K562 (cell line): ENCODE results near the gene KCND2. TPM values are rescaled to one million over a fixed set of nuclear protein-coding genes. Genes with fewer than 3 reads are reported as not detected.

Experiments
- ATAC-seq: fragments of 200-7000 bp; cut with Tn5 transposase; 3 replicates; pipeline ENCODE4 v1.9.1; 2020; ENCODE audit warnings: moderate library complexity
- BruUV-seq: library from RNA; stranded (reverse); fragments of 400-500 nt; replicated peaks from 2 replicates; lab custom pipeline; 2021; lab: Mats Ljungman, UMichigan
- CTCF ChIA-PET: fragments of 300-600 bp; formaldehyde crosslinking; extraction: SDS; loops from one replicate; lab custom pipeline; 2021; ENCODE audit warnings: low intra/inter-chr PET ratio; lab: Yijun Ruan, JAX
- POLR2A ChIA-PET: fragments of 300-600, 350-650 bp; sonication (Branson Sonifier 250); formaldehyde crosslinking; extraction: SDS; loops from one replicate; lab custom pipeline; 2021; ENCODE audit warnings: antibody characterized with exemption, inconsistent platforms; lab: Yijun Ruan, JAX
- DNase-seq, 4 experiments: peaks; one replicate each; pipeline versions ENCODE4 v3.0.0 to v3.0.0-alpha.2; 2011 to 2018; ENCODE audit warnings: low spot score in 3 of 4, mixed read lengths in 3 of 4; ENCODE audit errors: extremely low read depth in 1 of 4
- FAIRE-seq: peaks from 2 replicates; lab custom pipeline; 2011; peaks lifted over from hg19 to GRCh38; lab: Jason Lieb, UNC
- H2AFZ ChIP-seq: 2 replicates; pipeline ENCODE4 v1.6.0; 2011; ENCODE audit warnings: low read depth, low read length, control low read depth, inconsistent platforms
- H3K27ac ChIP-seq: fragments of 200-600 bp; 3 replicates; pipeline ENCODE4 v1.8.0; 2011; ENCODE audit warnings: low read depth, mild to moderate bottlenecking, control low read depth, inconsistent platforms, low read length, moderate library complexity, mixed read lengths; ENCODE audit errors: extremely low read depth
- H3K27me3 ChIP-seq, 2 experiments: fragments of 300-600 bp in 1 of 2; 2 replicates in 1 of 2; 3 replicates in 1 of 2; pipeline versions ENCODE4 v1.6.0 to v1.8.0; 2011; ENCODE audit warnings: inconsistent platforms in 2 of 2, low read length in 2 of 2, mild to moderate bottlenecking in 1 of 2, mixed read lengths in 1 of 2, moderate library complexity in 1 of 2; ENCODE audit not compliant: control insufficient read depth in 2 of 2, insufficient read depth in 2 of 2
- H3K36me3 ChIP-seq: fragments of 300-600 bp; 3 replicates; pipeline ENCODE4 v1.8.0; 2011; ENCODE audit warnings: mild to moderate bottlenecking, low read length, inconsistent platforms; ENCODE audit not compliant: control insufficient read depth, insufficient read depth
- H3K4me1 ChIP-seq, 2 experiments: fragments of 200-600 bp in 1 of 2; replicated peaks in 1 of 2; 2 replicates in 1 of 2; 3 replicates in 1 of 2; pipeline versions ENCODE4 v1.5.1 to v1.8.0; 2011; ENCODE audit warnings: inconsistent platforms in 2 of 2, low read length in 2 of 2, mild to moderate bottlenecking in 1 of 2, mixed read lengths in 1 of 2, moderate library complexity in 1 of 2; ENCODE audit not compliant: control insufficient read depth in 2 of 2, insufficient read depth in 2 of 2
- H3K4me2 ChIP-seq: 2 replicates; pipeline ENCODE4 v1.6.1; 2011; ENCODE audit warnings: low read length, control low read depth, inconsistent platforms, mixed read lengths; ENCODE audit not compliant: insufficient read depth
- H3K4me3 ChIP-seq: fragments of 200-600 bp; sonication (generic), shearing (Covaris generic); 2 replicates; pipeline ENCODE4 v1.5.1; 2016; ENCODE audit warnings: control low read depth, inconsistent platforms
- H3K79me2 ChIP-seq: fragments of 200-600 bp; 3 replicates; pipeline ENCODE4 v1.8.0; 2011; ENCODE audit warnings: low read length, inconsistent platforms; ENCODE audit not compliant: control insufficient read depth, insufficient read depth
- H3K9ac ChIP-seq, 2 experiments: 2 replicates each; pipeline versions ENCODE4 v1.6.0 to v1.6.1; 2011; ENCODE audit warnings: low read depth in 2 of 2, low read length in 2 of 2, control low read depth in 1 of 2, inconsistent platforms in 1 of 2, mild to moderate bottlenecking in 1 of 2, mixed read lengths in 1 of 2; ENCODE audit not compliant: insufficient read depth in 1 of 2
- H3K9me1 ChIP-seq: one replicate; pipeline ENCODE4 v1.6.0; 2011; ENCODE audit warnings: inconsistent platforms, mild to moderate bottlenecking, low read length, moderate library complexity; ENCODE audit not compliant: control insufficient read depth, insufficient read depth
- H3K9me3 ChIP-seq: replicated peaks from 2 replicates; pipeline ENCODE4 v1.5.1; 2011; ENCODE audit warnings: low read depth, low read length, inconsistent platforms; ENCODE audit not compliant: control insufficient read depth, insufficient read depth
- H4K20me1 ChIP-seq: replicated peaks from 2 replicates; pipeline ENCODE4 v1.6.1; 2011; ENCODE audit warnings: low read length, inconsistent platforms, mixed read lengths; ENCODE audit not compliant: control insufficient read depth, insufficient read depth
- HDAC6 ChIP-seq: IDR thresholded peaks from 2 replicates; pipeline ENCODE4 v1.6.1; 2012; ENCODE audit warnings: low read depth, mild to moderate bottlenecking, control low read depth, inconsistent platforms, low read length, moderate library complexity
- LEF1 ChIP-seq: fragments of 450-650 bp; IDR thresholded peaks from 2 replicates; pipeline ENCODE4 v1.6.1; 2016; ENCODE audit warnings: mild to moderate bottlenecking
- NFIC ChIP-seq: fragments of 450-650 bp; IDR thresholded peaks from 2 replicates; pipeline ENCODE4 v1.6.1; 2017; ENCODE audit warnings: mild to moderate bottlenecking, inconsistent platforms
- TEAD1 ChIP-seq, 2 experiments: fragments of 450-650 bp in 1 of 2; sonication (generic) in 1 of 2; formaldehyde crosslinking; IDR thresholded peaks; 2 replicates each; pipeline versions ENCODE4 v1.4.0 to v1.8.0; 2020 to 2022; ENCODE audit warnings: mild to moderate bottlenecking in 2 of 2, missing genetic modification reagents in 1 of 2
- TGIF2 ChIP-seq: sonication (generic); formaldehyde crosslinking; IDR thresholded peaks from 2 replicates; pipeline ENCODE4 v1.8.1; 2022; ENCODE audit warnings: mild to moderate bottlenecking, missing genetic modification reagents, moderate library complexity
- ZNF143 ChIP-seq: sonication (generic); formaldehyde crosslinking; IDR thresholded peaks from 2 replicates; pipeline ENCODE4 v1.9.0; 2022; ENCODE audit warnings: mild to moderate bottlenecking, missing genetic modification reagents
- ZNF717 ChIP-seq: fragments of 250-450 bp; sonication (Bioruptor Pico); IDR thresholded peaks from 2 replicates; pipeline ENCODE4 v1.5.0; 2021
- ZNF77 ChIP-seq: fragments of 250-450 bp; sonication (Bioruptor Pico); IDR thresholded peaks from 2 replicates; pipeline ENCODE4 v1.5.0; 2020
- WGBS: fragments of 100-300 bp; shearing (Covaris generic); methylation state at CpG from one replicate; pipeline ENCODE4 v1.1.6; 2016; ENCODE audit warnings: low coverage, mixed read lengths; ENCODE audit not compliant: insufficient coverage; ENCODE audit errors: missing lambda C conversion rate; 5-methylcytosine and 5-hydroxymethylcytosine counted together
- in situ Hi-C: fragments of 300-500 bp; cut with MboI; formaldehyde crosslinking; loops from 4 replicates; pipeline ENCODE4 v1.15.0; 2018; ENCODE audit warnings: inconsistent platforms, mixed read lengths
- intact Hi-C: fragments of 100-400 bp; cut with micrococcal nuclease; formaldehyde crosslinking; loops from 2 replicates; pipeline ENCODE4 v1.14.2; 2022
- polyA plus RNA-seq, 8 experiments: library from polyadenylated mRNA; depleted of rRNA in 4 of 8; stranded (reverse) in 5 of 8; unstranded in 3 of 8; fragments of >200 nt; fragmentation: Nextera tagmentation in 2 of 8; fragmentation: Illumina TruSeq in 1 of 8; extraction: Ambion mirVana in 2 of 8; extraction: Trizol in 1 of 8; gene quantifications; 2 replicates each; pipeline versions ENCODE4 v1.2.1 to v1.2.3, GENCODE V29; 2011 to 2014; ENCODE audit warnings: inconsistent platforms in 1 of 8, missing spikeins in 1 of 8
- total RNA-seq, 7 experiments: library from RNA; depleted of rRNA in 6 of 7; stranded (reverse); fragments of >200 nt in 6 of 7; fragmentation: Illumina TruSeq in 2 of 7; extraction: Trizol in 2 of 7; gene quantifications; 2 replicates each; pipeline versions ENCODE4 v1.2.1 to v1.2.3, GENCODE V29; 2011 to 2021; ENCODE audit warnings: low replicate concordance in 1 of 7

The KCND2 gene
- total and polyA plus RNA-seq, 9 of the 15 experiments (the other 6 are each of a cell fraction or from before 2014, with no cell fraction given): 0.03 to 0.12 TPM; not detected in 7

DNA sequence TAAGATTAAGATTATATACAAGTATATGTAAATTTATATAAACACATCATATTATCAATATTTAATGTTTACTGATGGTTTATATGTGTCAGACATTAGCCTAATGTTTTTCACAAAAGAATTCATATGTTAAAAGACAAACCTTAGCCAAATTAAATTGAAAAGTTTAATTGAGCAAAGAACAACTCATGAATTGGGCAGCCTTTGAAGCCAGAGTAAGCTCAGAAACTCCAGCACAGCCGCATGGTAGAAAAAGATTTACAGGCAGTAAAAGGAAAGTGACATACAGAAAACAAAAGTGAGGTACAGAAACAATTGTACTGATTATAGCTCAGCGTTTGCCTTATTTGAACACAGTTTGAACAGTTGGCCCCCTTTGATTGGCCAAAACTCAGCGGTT lies 460.9 kb downstream of the KCND2 start:
- no peak overlapping the region for H3K9ac ChIP-seq
- H3K27me3 ChIP-seq: no peaks in the 10 kb centered on the region
- H3K9me3 ChIP-seq: no peaks in the 10 kb centered on the region
- in situ Hi-C loops: no loop called here
- H2AFZ ChIP-seq: no peak overlapping the region
- DNase-seq: no peak
- H4K20me1 ChIP-seq: no peaks in the 10 kb centered on the region
- TF ChIP-seq ZNF77 (CRISPR knock-in tag): no peak
- TF ChIP-seq, all 486 proteins: peak for 0
- Histone ChIP-seq H3K9me1 (no peaks in the 10 kb centered on the region), H3K4me1 (no peaks in the 10 kb centered on the region), H3K4me2 (no peak overlapping the region), H3K36me3 (no peaks in the 10 kb centered on the region), H3K79me2 (no peaks in the 10 kb centered on the region), H3K4me3 (no peak overlapping the region), H3K27ac (no peak overlapping the region)
- ChIA-PET POLR2A (no interaction called here), CTCF (no interaction called here)
- WGBS: 2% methylated on average over 3 of the region's 3 CpGs
- FAIRE-seq: no peak
- BruUV-seq: no TSS peak
- no peak for ATAC-seq
- intact Hi-C loops: loop anchor here (10.0 kb wide), 1 partner anchor 639 kb away; no protein-coding TSS in a partner anchor

DNA sequence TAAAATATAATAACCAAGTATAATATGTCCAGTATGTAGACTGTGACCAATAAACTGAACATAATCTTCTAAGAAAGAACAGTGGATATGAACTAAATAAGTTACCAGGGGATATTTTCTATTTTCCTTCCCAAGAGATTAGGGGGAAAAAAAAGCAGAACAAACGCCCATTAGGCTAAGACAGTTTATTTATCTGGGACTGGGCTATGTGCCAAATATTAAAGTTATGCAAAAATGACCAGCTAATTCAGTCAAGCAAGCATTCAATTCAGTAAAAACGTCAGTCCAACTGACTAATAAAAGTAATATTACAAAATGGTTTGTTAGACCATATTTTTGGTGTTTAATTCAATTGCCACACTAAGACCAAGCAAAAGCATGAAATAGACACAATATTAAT lies 462.8 kb downstream of the KCND2 start:
- Histone ChIP-seq H3K79me2 (no peaks in the 10 kb centered on the region), H4K20me1 (no peaks in the 10 kb centered on the region), H3K4me3 (no peak overlapping the region), H3K9me3 (no peaks in the 10 kb centered on the region), H3K9ac (no peak overlapping the region), H3K27me3 (no peaks in the 10 kb centered on the region), H2AFZ (no peak overlapping the region), H3K27ac (no peak overlapping the region), H3K4me1 (no peaks in the 10 kb centered on the region; a peak in 1 of 5 replicates), H3K9me1 (no peaks in the 10 kb centered on the region), H3K4me2 (no peak overlapping the region), H3K36me3 (no peaks in the 10 kb centered on the region)
- intact Hi-C loops (loop anchor here (10.0 kb wide), 1 partner anchor 641 kb away; no protein-coding TSS in a partner anchor), in situ Hi-C loops (no loop called here)
- 6% methylated on average over 2 of the region's 2 CpGs for WGBS
- DNase-seq (no peak), FAIRE-seq (no peak), ATAC-seq (no peak)
- ChIA-PET CTCF (no interaction called here), POLR2A (no interaction called here)
- BruUV-seq: no TSS peak
- TF ChIP-seq ZNF143 (no peak), NFIC (peak; percentile 37), TEAD1 (CRISPR knock-in tag; IDR thresholded peaks at IDR 0.05) (no peak), HDAC6 (no peak), TGIF2 (CRISPR knock-in tag) (no peak), ZNF717 (CRISPR knock-in tag) (no peak), LEF1 (no peak)
